K562 (cell line): Measurements from ENCODE around the gene OVOL3. TPM values are rescaled to one million over a fixed set of nuclear protein-coding genes. Genes with fewer than 3 reads are reported as not detected.

Experiments
- CBX5 ChIP-seq: IDR thresholded peaks from 2 replicates; pipeline ENCODE4 v1.6.1; 2014; ENCODE audit warnings: low read depth, borderline replicate concordance
- CEBPG ChIP-seq, 3 experiments: fragments of 200-800 bp in 1 of 3; sonication (Bioruptor generic) in 1 of 3; sonication (generic) in 1 of 3; formaldehyde crosslinking in 1 of 3; IDR thresholded peaks in 2 of 3; conservative IDR thresholded peaks in 1 of 3; 2 replicates each; pipeline versions ENCODE4 v1.6.1 to v1.8.0; 2016 to 2022; ENCODE audit warnings: missing compliant biosample characterization in 2 of 3, missing genetic modification characterization in 2 of 3, mild to moderate bottlenecking in 1 of 3, missing genetic modification reagents in 1 of 3
- CHD7 ChIP-seq: fragments of 200-600 bp; sonication (generic); IDR thresholded peaks from one replicate; pipeline ENCODE4 v1.6.1; 2012; ENCODE audit warnings: mild to moderate bottlenecking, low read depth, low read length, inconsistent platforms
- KDM2B ChIP-seq: fragments of 250-450 bp; sonication (Bioruptor Pico); IDR thresholded peaks from 2 replicates; pipeline ENCODE4 v1.8.0; 2021; ENCODE audit warnings: mild to moderate bottlenecking, moderate library complexity
- MTA2 ChIP-seq: fragments of 450-650 bp; IDR thresholded peaks from 2 replicates; pipeline ENCODE4 v1.6.1; 2016; ENCODE audit warnings: low read depth
- RAD21 ChIP-seq, 2 experiments: fragments of 250-450 bp in 1 of 2; fragments of 450-650 bp in 1 of 2; sonication (Bioruptor Pico) in 1 of 2; formaldehyde crosslinking in 1 of 2; IDR thresholded peaks in 1 of 2; conservative IDR thresholded peaks in 1 of 2; 2 replicates each; pipeline versions ENCODE4 v1.4.0 to v1.8.0; 2020 to 2022; ENCODE audit warnings: mild to moderate bottlenecking in 2 of 2, moderate library complexity in 1 of 2
- ZBTB11 ChIP-seq, 3 experiments: fragments of 200-800 bp in 1 of 3; fragments of 250-450 bp in 1 of 3; fragments of 450-650 bp in 1 of 3; sonication (Bioruptor Pico) in 1 of 3; sonication (Bioruptor generic) in 1 of 3; formaldehyde crosslinking in 1 of 3; IDR thresholded peaks; 2 replicates each; pipeline versions ENCODE4 v1.6.1 to v1.8.0; 2016 to 2022; ENCODE audit warnings: mild to moderate bottlenecking in 2 of 3, missing genetic modification characterization in 2 of 3, missing compliant biosample characterization in 1 of 3, moderate library complexity in 1 of 3
- ZBTB33 ChIP-seq: sonication (generic); formaldehyde crosslinking; IDR thresholded peaks from 2 replicates; pipeline ENCODE4 v1.8.1; 2023; ENCODE audit warnings: mild to moderate bottlenecking, missing genetic modification reagents
- ZNF253 ChIP-seq: fragments of 250-450 bp; sonication (Bioruptor Pico); conservative IDR thresholded peaks from 2 replicates; pipeline ENCODE4 v1.6.1; 2021; ENCODE audit warnings: mild to moderate bottlenecking
- ZNF445 ChIP-seq: fragments of 250-450 bp; sonication (Bioruptor Pico); IDR thresholded peaks from 2 replicates; pipeline ENCODE4 v1.4.0; 2020; ENCODE audit warnings: low read depth, mild to moderate bottlenecking, moderate library complexity
- polyA plus RNA-seq, 8 experiments: library from polyadenylated mRNA; depleted of rRNA in 4 of 8; stranded (reverse) in 5 of 8; unstranded in 3 of 8; fragments of >200 nt; fragmentation: Nextera tagmentation in 2 of 8; fragmentation: Illumina TruSeq in 1 of 8; extraction: Ambion mirVana in 2 of 8; extraction: Trizol in 1 of 8; gene quantifications; 2 replicates each; pipeline versions ENCODE4 v1.2.1 to v1.2.3, GENCODE V29; 2011 to 2014; ENCODE audit warnings: inconsistent platforms in 1 of 8, missing spikeins in 1 of 8
- total RNA-seq, 7 experiments: library from RNA; depleted of rRNA in 6 of 7; stranded (reverse); fragments of >200 nt in 6 of 7; fragmentation: Illumina TruSeq in 2 of 7; extraction: Trizol in 2 of 7; gene quantifications; 2 replicates each; pipeline versions ENCODE4 v1.2.1 to v1.2.3, GENCODE V29; 2011 to 2021; ENCODE audit warnings: low replicate concordance in 1 of 7

Gene OVOL3
- total and polyA plus RNA-seq, 9 of the 15 experiments (the other 6 are each of a cell fraction or from before 2014, with no cell fraction given), result not detected

GRCh38 chr19:36106991-36107390 lies 4.0 kb upstream of the OVOL3 start (continued):
- TF ChIP-seq ZBTB33 (CRISPR knock-in tag) (no peak), KDM2B (CRISPR knock-in tag) (no peak), RAD21 (CRISPR knock-in tag; conservative IDR thresholded peaks at IDR 0.05 in 1 of 2, IDR thresholded peaks at IDR 0.05 in 1 of 2) (no peak), MTA2 (no peak), CBX5 (no peak), CHD7 (no peak), ZNF253 (CRISPR knock-in tag) (no peak), CEBPG (CRISPR knock-in tag; IDR thresholded peaks at IDR 0.05) (peak; percentile 47; the same call in 1 of the 2 replicates), CEBPG (tag; conservative IDR thresholded peaks at IDR 0.05 in 1 of 2, IDR thresholded peaks at IDR 0.05 in 1 of 2) (peak in 1 of 2 experiments; percentile 60; a peak in 1 of 4 replicates), ZBTB11 (CRISPR knock-in tag; IDR thresholded peaks at IDR 0.05) (no peak), ZNF445 (CRISPR knock-in tag) (no peak)
